ENCODE data around the gene LMOD2. TPM values are rescaled to one million over a fixed set of nuclear protein-coding genes. Genes with fewer than 3 reads are reported as not detected.

Gene LMOD2
- polyA plus RNA-seq, 2 of the 4 experiments (the other 2 are of a cell fraction): not detected

DNA sequence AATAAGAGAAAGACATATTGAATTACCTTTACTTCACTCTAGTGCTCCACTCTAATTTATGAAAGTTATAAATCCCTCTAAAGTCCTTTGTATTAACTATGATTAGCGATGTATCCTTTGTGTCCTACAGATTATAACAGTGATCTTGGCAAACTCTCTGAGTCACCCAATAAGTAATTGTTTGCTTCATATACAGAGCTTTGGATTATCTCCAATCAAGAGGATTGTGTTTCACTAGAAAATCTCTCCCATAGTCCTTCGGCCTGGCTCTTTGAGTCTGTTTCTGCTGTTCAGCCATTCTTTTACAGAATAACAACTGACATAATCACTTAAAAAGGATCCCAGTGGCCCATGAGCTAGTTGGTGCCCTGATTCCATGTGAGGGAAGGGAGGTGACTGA is 9.5 kb downstream of the LMOD2 start:
- Histone ChIP-seq H3K4me1 (no peaks in the 10 kb centered on the region), H3K27ac (no peak overlapping the region), H3K4me3 (no peak overlapping the region), H3K4me2 (no peak overlapping the region), H3K9me3 (no peaks in the 10 kb centered on the region)
- 31% methylated on average over 2 of the region's 2 CpGs for WGBS (ENCODE audit: missing lambda C conversion rate)
- ChIA-PET POLR2A (no interaction called here), CTCF (interaction anchor here (0.5 to 1.9 kb wide), 4 partner anchors 20 to 705 kb away, joined by 3 to 6 read pairs (median 4); no protein-coding TSS in a partner anchor)
- FAIRE-seq (no peak), DNase-seq (ENCODE audit: low read depth in 1 of 2, low spot score in 1 of 2) (no peak), ATAC-seq (no peak)
- no peak for TF ChIP-seq RFX5 (IDR thresholded peaks at IDR 0.05)
- no peak for TF ChIP-seq RAD21 (conservative IDR thresholded peaks at IDR 0.05 in 1 of 2, IDR thresholded peaks at IDR 0.05 in 1 of 2)
- TF ChIP-seq FOSL2 (IDR thresholded peaks at IDR 0.05): no peak
- TF ChIP-seq FOSL2 (CRISPR knock-in tag; IDR thresholded peaks at IDR 0.05): no peak
- no peak for TF ChIP-seq ZFP36 (IDR thresholded peaks at IDR 0.05; ENCODE audit: borderline replicate concordance, partially characterized antibody)
- TF ChIP-seq, protein P1, sequence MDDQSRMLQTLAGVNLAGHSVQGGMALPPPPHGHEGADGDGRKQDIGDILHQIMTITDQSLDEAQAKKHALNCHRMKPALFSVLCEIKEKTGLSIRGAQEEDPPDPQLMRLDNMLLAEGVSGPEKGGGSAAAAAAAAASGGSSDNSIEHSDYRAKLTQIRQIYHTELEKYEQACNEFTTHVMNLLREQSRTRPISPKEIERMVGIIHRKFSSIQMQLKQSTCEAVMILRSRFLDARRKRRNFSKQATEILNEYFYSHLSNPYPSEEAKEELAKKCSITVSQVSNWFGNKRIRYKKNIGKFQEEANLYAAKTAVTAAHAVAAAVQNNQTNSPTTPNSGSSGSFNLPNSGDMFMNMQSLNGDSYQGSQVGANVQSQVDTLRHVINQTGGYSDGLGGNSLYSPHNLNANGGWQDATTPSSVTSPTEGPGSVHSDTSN (IDR thresholded peaks at IDR 0.05): no peak
- no peak for TF ChIP-seq BHLHE40 (IDR thresholded peaks at IDR 0.05; ENCODE audit: low read depth, low read length)
- no peak for TF ChIP-seq HDAC2 (IDR thresholded peaks at IDR 0.05)
- TF ChIP-seq EHMT2 (IDR thresholded peaks at IDR 0.05; ENCODE audit: low read depth): no peak
- TF ChIP-seq TP53 (CRISPR knock-in tag; IDR thresholded peaks at IDR 0.05): no peak
- TF ChIP-seq SREBF2 (IDR thresholded peaks at IDR 0.05): no peak
- TF ChIP-seq POLR2A (IDR thresholded peaks at IDR 0.05; ENCODE audit: low read length): no peak
- TF ChIP-seq CEBPB (IDR thresholded peaks at IDR 0.05): no peak
- TF ChIP-seq MYC (IDR thresholded peaks at IDR 0.05; ENCODE audit: borderline replicate concordance, low read length): no peak
- TF ChIP-seq CBX2 (IDR thresholded peaks at IDR 0.05; ENCODE audit: borderline replicate concordance, low read depth): no peak
- no peak for TF ChIP-seq HOXB5 (CRISPR knock-in tag; IDR thresholded peaks at IDR 0.05)
- TF ChIP-seq ZNF302 (CRISPR knock-in tag; IDR thresholded peaks at IDR 0.05): no peak
- TF ChIP-seq ESRRA (IDR thresholded peaks at IDR 0.05; ENCODE audit: borderline replicate concordance, low read length): no peak
- TF ChIP-seq TFCP2L1 (CRISPR knock-in tag; IDR thresholded peaks at IDR 0.05): no peak

DNA sequence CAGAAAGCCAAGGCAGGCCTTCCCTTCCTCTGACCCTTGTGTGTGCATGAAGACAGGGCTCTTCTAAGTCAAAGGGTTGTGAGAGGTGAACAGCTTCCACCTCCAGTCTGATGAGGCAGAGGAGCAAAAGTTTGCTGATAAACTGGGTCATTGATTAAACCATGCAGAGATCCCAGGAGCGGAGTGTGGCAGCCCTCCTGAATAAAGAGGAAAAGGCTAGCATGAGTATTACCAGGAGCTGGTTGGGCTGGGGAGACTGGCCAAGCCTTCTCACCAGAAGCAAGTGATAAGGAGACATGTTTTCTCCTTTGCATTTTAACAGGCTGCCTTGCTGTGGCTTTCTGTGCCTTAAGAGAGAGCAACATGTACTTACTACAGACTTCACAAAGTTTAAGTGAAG is 10.2 kb downstream of the LMOD2 start:
- ATAC-seq (peak in 1 of 2 experiments; percentile 25; a peak in 1 of 6 replicates), FAIRE-seq (no peak), DNase-seq (ENCODE audit: low read depth in 1 of 2, low spot score in 1 of 2) (no peak)
- Histone ChIP-seq H3K4me1 (no peaks in the 10 kb centered on the region), H3K27ac (no peak overlapping the region), H3K4me2 (no peak overlapping the region), H3K4me3 (no peak overlapping the region), H3K9me3 (no peaks in the 10 kb centered on the region)
- POLR2A ChIA-PET: no interaction called here
- CTCF ChIA-PET: interaction anchor here (0.8 to 2.4 kb wide), 5 partner anchors 9 to 206 kb away, joined by 3 to 10 read pairs (median 6); no protein-coding TSS in a partner anchor
- TF ChIP-seq HOXB13 (CRISPR knock-in tag; IDR thresholded peaks at IDR 0.05; ENCODE audit: low read depth) (no peak), TFCP2L1 (CRISPR knock-in tag; IDR thresholded peaks at IDR 0.05) (no peak), JUNB (IDR thresholded peaks at IDR 0.05) (no peak), RARB (CRISPR knock-in tag; IDR thresholded peaks at IDR 0.05) (no peak), GATA3 (IDR thresholded peaks at IDR 0.05; ENCODE audit: borderline replicate concordance) (no peak)
- TF ChIP-seq, protein P1 (IDR thresholded peaks at IDR 0.05): no peak
- WGBS (ENCODE audit: missing lambda C conversion rate): 68% methylated on average over 1 of the region's 1 CpG

DNA sequence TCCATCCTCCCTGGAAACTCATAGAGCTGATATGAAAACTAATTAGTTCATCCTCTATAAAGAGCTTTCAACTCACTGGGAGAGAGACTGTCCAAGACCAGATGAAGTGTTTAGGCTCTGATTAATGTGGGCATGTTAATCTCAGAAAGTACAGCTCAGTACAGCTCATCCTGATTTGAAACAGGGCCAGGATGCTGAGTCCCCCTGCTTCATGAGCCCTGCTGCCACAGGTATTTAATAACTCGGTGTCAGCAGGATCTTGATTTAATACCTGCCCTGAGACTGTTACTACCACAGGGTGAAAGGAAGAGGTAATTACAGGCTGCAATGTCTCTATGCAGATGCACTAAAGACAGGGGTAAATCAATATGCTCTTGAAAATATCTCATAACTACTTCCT is 10.8 kb downstream of the LMOD2 start:
- DNase-seq (ENCODE audit: low read depth in 1 of 2, low spot score in 1 of 2): no peak
- ATAC-seq: peak in 1 of 2 experiments; percentile 21; a peak in 2 of 6 replicates
- TF ChIP-seq EHMT2 (IDR thresholded peaks at IDR 0.05; ENCODE audit: low read depth) (no peak), ZSCAN20 (CRISPR knock-in tag; IDR thresholded peaks at IDR 0.05) (no peak), POLR2AphosphoS2 (conservative IDR thresholded peaks at IDR 0.05; ENCODE audit: low read length) (no peak), NPAS2 (CRISPR knock-in tag; IDR thresholded peaks at IDR 0.05; ENCODE audit: borderline replicate concordance) (no peak), TFCP2L1 (CRISPR knock-in tag; IDR thresholded peaks at IDR 0.05) (no peak), CEBPB (IDR thresholded peaks at IDR 0.05) (no peak), SREBF2 (IDR thresholded peaks at IDR 0.05) (no peak), CBX8 (IDR thresholded peaks at IDR 0.05) (no peak), CHD4 (IDR thresholded peaks at IDR 0.05; ENCODE audit: borderline replicate concordance) (no peak), ESRRA (IDR thresholded peaks at IDR 0.05; ENCODE audit: borderline replicate concordance, low read length) (no peak), MYC (IDR thresholded peaks at IDR 0.05; ENCODE audit: borderline replicate concordance, low read length) (no peak)
- TF ChIP-seq, protein P2, sequence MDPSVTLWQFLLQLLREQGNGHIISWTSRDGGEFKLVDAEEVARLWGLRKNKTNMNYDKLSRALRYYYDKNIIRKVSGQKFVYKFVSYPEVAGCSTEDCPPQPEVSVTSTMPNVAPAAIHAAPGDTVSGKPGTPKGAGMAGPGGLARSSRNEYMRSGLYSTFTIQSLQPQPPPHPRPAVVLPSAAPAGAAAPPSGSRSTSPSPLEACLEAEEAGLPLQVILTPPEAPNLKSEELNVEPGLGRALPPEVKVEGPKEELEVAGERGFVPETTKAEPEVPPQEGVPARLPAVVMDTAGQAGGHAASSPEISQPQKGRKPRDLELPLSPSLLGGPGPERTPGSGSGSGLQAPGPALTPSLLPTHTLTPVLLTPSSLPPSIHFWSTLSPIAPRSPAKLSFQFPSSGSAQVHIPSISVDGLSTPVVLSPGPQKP (IDR thresholded peaks at IDR 0.05; ENCODE audit: low read depth, low read length): no peak
- H3K4me2 ChIP-seq: no peak overlapping the region
- FAIRE-seq: no peak
- CTCF ChIA-PET: interaction anchor here (0.8 to 2.4 kb wide), 5 partner anchors 10 to 206 kb away, joined by 3 to 10 read pairs (median 4); no protein-coding TSS in a partner anchor
- H3K4me3 ChIP-seq: no peak overlapping the region
- H3K27ac ChIP-seq: no peak overlapping the region
- POLR2A ChIA-PET: no interaction called here
- H3K9me3 ChIP-seq: no peaks in the 10 kb centered on the region
- 43% methylated on average over 1 of the region's 1 CpG for WGBS (ENCODE audit: missing lambda C conversion rate)
- no peaks in the 10 kb centered on the region for H3K4me1 ChIP-seq

Measured in A549 (cell line).